NB4 (cell line): ENCODE data around the gene SBDS.
"Not testable (repeated sequence)": the region's sequence is repeated elsewhere in the genome, so short reads cannot be mapped to it uniquely, and the experiment has no call there.

Source experiments
- MAX ChIP-seq: IDR thresholded peaks from 2 replicates; pipeline ENCODE4 v1.6.1; 2011; ENCODE audit warnings: low read depth, low read length
- MYC ChIP-seq: IDR thresholded peaks from 2 replicates; pipeline ENCODE4 v1.6.1; 2011; ENCODE audit warnings: low read depth, low read length
- POLR2A ChIP-seq: IDR thresholded peaks from 2 replicates; pipeline ENCODE4 v1.6.1; 2011; ENCODE audit warnings: mild to moderate bottlenecking; ENCODE audit not compliant: insufficient read length; ENCODE audit errors: extremely low read depth
- TF ChIP-seq, protein P1 (sequence below): IDR thresholded peaks from one replicate; pipeline ENCODE4 v1.5.1; 2012; ENCODE audit warnings: low read depth, low read length

- TF ChIP-seq, protein P1, sequence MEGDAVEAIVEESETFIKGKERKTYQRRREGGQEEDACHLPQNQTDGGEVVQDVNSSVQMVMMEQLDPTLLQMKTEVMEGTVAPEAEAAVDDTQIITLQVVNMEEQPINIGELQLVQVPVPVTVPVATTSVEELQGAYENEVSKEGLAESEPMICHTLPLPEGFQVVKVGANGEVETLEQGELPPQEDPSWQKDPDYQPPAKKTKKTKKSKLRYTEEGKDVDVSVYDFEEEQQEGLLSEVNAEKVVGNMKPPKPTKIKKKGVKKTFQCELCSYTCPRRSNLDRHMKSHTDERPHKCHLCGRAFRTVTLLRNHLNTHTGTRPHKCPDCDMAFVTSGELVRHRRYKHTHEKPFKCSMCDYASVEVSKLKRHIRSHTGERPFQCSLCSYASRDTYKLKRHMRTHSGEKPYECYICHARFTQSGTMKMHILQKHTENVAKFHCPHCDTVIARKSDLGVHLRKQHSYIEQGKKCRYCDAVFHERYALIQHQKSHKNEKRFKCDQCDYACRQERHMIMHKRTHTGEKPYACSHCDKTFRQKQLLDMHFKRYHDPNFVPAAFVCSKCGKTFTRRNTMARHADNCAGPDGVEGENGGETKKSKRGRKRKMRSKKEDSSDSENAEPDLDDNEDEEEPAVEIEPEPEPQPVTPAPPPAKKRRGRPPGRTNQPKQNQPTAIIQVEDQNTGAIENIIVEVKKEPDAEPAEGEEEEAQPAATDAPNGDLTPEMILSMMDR = not testable (repeated sequence)
- not testable (repeated sequence) for TF ChIP-seq MYC, MAX, POLR2A
Observed at GRCh38 chr7:66994051-66994450, 1.3 kb downstream of the SBDS start.
